Calu3 (cell line): ENCODE results near the gene IZUMO1. TPM values are rescaled to one million over a fixed set of nuclear protein-coding genes. Genes with fewer than 3 reads are reported as not detected.
"Not testable (repeated sequence)": the region's sequence is repeated elsewhere in the genome, so short reads cannot be mapped to it uniquely, and the experiment has no call there.

Experiments
- BruUV-seq: library from RNA; stranded (reverse); fragments of 400-500 nt; replicated peaks from 2 replicates; lab custom pipeline; 2021; lab: Mats Ljungman, UMichigan
- CTCF ChIA-PET: fragments of 300-600 bp; sonication (Branson Sonifier 250); formaldehyde crosslinking; loops from one replicate; lab custom pipeline; 2022; ENCODE audit warnings: antibody characterized with exemption; lab: Charles Lee
- DNase-seq: peaks from one replicate; pipeline ENCODE4 v3.0.0; 2022
- H3K27ac Mint-ChIP-seq: one replicate; pipeline ENCODE4 v1.8.0; 2022; ENCODE audit warnings: mixed read lengths; ENCODE audit not compliant: unreplicated experiment
- H3K27me3 Mint-ChIP-seq: one replicate; pipeline ENCODE4 v1.8.0; 2022; ENCODE audit warnings: mixed read lengths; ENCODE audit not compliant: unreplicated experiment
- H3K36me3 Mint-ChIP-seq: one replicate; pipeline ENCODE4 v1.8.0; 2022; ENCODE audit warnings: mild to moderate bottlenecking, moderate library complexity, mixed read lengths; ENCODE audit not compliant: insufficient read depth, unreplicated experiment
- H3K4me1 Mint-ChIP-seq: one replicate; pipeline ENCODE4 v1.8.0; 2022; ENCODE audit warnings: mild to moderate bottlenecking, low read depth, mixed read lengths; ENCODE audit not compliant: unreplicated experiment
- H3K4me3 Mint-ChIP-seq: one replicate; pipeline ENCODE4 v1.8.0; 2022; ENCODE audit warnings: mild to moderate bottlenecking, low read depth, moderate library complexity, mixed read lengths; ENCODE audit not compliant: unreplicated experiment
- H3K9me3 Mint-ChIP-seq: one replicate; pipeline ENCODE4 v1.8.0; 2022; ENCODE audit warnings: low read depth, mixed read lengths; ENCODE audit not compliant: unreplicated experiment
- CTCF ChIP-seq: fragments of 200-600 bp; IDR thresholded peaks from one replicate; pipeline ENCODE4 v1.8.0; 2022; ENCODE audit warnings: antibody characterized with exemption; ENCODE audit not compliant: unreplicated experiment
- intact Hi-C: fragments of 100-400 bp; cut with micrococcal nuclease; formaldehyde crosslinking; loops from one replicate; pipeline ENCODE4 v1.10.0; 2022; ENCODE audit not compliant: unreplicated experiment
- total RNA-seq: library from RNA; stranded (reverse); gene quantifications from 2 replicates; pipeline ENCODE4 v1.2.3, GENCODE V29; 2022

Gene IZUMO1
- total RNA-seq, 1 experiment from 2014 or later, result 0.31 TPM

GRCh38 chr19:48696353-48697010 lies 50.2 kb downstream of the IZUMO1 start:
- BruUV-seq, result no TSS peak
- H3K36me3 Mint-ChIP-seq, result peaks cover 15% of the 10 kb centered on the region
- H3K4me3 Mint-ChIP-seq, result peak overlapping the region; percentile 75
- intact Hi-C loops, result no loop called here
- H3K27me3 Mint-ChIP-seq, result no peaks in the 10 kb centered on the region
- no peaks in the 10 kb centered on the region for H3K9me3 Mint-ChIP-seq
- peaks cover 22% of the 10 kb centered on the region for H3K4me1 Mint-ChIP-seq
- CTCF ChIA-PET, result interaction anchor here (0.6 to 1.5 kb wide), 9 partner anchors 13 to 297 kb away, joined by 3 to 7 read pairs (median 3); partner anchors contain the start of gene RUVBL2
- TF ChIP-seq CTCF, result no peak
- peak; percentile 35 for DNase-seq
- peak overlapping the region; percentile 41 for H3K27ac Mint-ChIP-seq

- no peaks in the 10 kb centered on the region for H3K9me3 Mint-ChIP-seq
- DNase-seq, result peak; percentile 80
- TSS peak; percentile 70 for BruUV-seq
- H3K36me3 Mint-ChIP-seq, result peaks cover 15% of the 10 kb centered on the region
- peak within 1 kb of the TSS; percentile 75 for H3K4me3 Mint-ChIP-seq
- peak within 1 kb of the TSS; percentile 79 for H3K27ac Mint-ChIP-seq
- no peak for TF ChIP-seq CTCF
- CTCF ChIA-PET, result interaction anchor here (0.6 to 1.5 kb wide), 9 partner anchors 13 to 298 kb away, joined by 3 to 7 read pairs (median 3); partner anchors contain the start of gene RUVBL2
- H3K4me1 Mint-ChIP-seq, result peaks cover 22% of the 10 kb centered on the region
- no peaks in the 10 kb centered on the region for H3K27me3 Mint-ChIP-seq
- intact Hi-C loops, result no loop called here
Observed at GRCh38 chr19:48695743-48696352, 50.9 kb downstream of the IZUMO1 start, which contains the start of gene FUT2. TSS of gene FUT2 (plus strand) at chr19:48695971. CDS start at chr19:48702957, 6,986 bp downstream.

GRCh38 chr19:48693629-48694028 lies 53.1 kb downstream of the IZUMO1 start:
- H3K4me3 Mint-ChIP-seq, DNase-seq, H3K9me3 Mint-ChIP-seq, H3K27ac Mint-ChIP-seq, BruUV-seq, CTCF ChIA-PET, H3K27me3 Mint-ChIP-seq, intact Hi-C loops: not testable (repeated sequence)
- peaks cover 22% of the 10 kb centered on the region for H3K4me1 Mint-ChIP-seq
- peaks cover 15% of the 10 kb centered on the region for H3K36me3 Mint-ChIP-seq

Other genes starting within 250 kb of the IZUMO1 start
- 1.0 and 2.4 TPM in 2 replicates for gene LMTK3, start 235.1 kb downstream of the IZUMO1 start, total RNA-seq
- 0.64 TPM in 1 of 2 replicates, not detected in the other for gene SULT2B1, start 194.7 kb downstream of the IZUMO1 start, total RNA-seq
- not detected in 2 replicates for gene SPACA4, start 140.2 kb downstream of the IZUMO1 start, total RNA-seq
- gene FAM83E, start 131.8 kb downstream of the IZUMO1 start, total RNA-seq, result 8.2 and 13.3 TPM in 2 replicates
- 1,224 and 1,339 TPM in 2 replicates for gene RPL18, start 127.7 kb downstream of the IZUMO1 start, total RNA-seq
- gene SPHK2, start 127.4 kb downstream of the IZUMO1 start, total RNA-seq, result 20.5 and 24.2 TPM in 2 replicates
- gene DBP, start 109.5 kb downstream of the IZUMO1 start, total RNA-seq, result 4.3 and 4.9 TPM in 2 replicates
- 2.1 and 5.1 TPM in 2 replicates for gene CA11, start 100.7 kb downstream of the IZUMO1 start, total RNA-seq
- 0.57 and 0.66 TPM in 2 replicates for gene NTN5, start 73.9 kb downstream of the IZUMO1 start, total RNA-seq
- gene FUT2, start 50.9 kb downstream of the IZUMO1 start, total RNA-seq, result 8.7 and 10.4 TPM in 2 replicates
- 1.7 TPM in 2 replicates for gene MAMSTR, start 27.2 kb downstream of the IZUMO1 start, total RNA-seq
- 0.09 and 0.29 TPM in 2 replicates for gene RASIP1, start 6.3 kb downstream of the IZUMO1 start, total RNA-seq
- gene FUT1, start 5.7 kb upstream of the IZUMO1 start, total RNA-seq, result 2.6 and 2.9 TPM in 2 replicates
- not detected in 2 replicates for gene FGF21, start 8.6 kb upstream of the IZUMO1 start, total RNA-seq
- 84.4 and 91.0 TPM in 2 replicates for gene BCAT2, start 64.1 kb upstream of the IZUMO1 start, total RNA-seq
- gene HSD17B14, start 89.6 kb upstream of the IZUMO1 start, total RNA-seq, result 2.6 and 5.7 TPM in 2 replicates
- 57.6 and 72.2 TPM in 2 replicates for gene PLEKHA4, start 121.7 kb upstream of the IZUMO1 start, total RNA-seq
- 118 TPM in 2 replicates for gene PPP1R15A, start 125.5 kb upstream of the IZUMO1 start, total RNA-seq
- gene TULP2, start 151.8 kb upstream of the IZUMO1 start, total RNA-seq, result not detected in 2 replicates
- gene NUCB1, start 153.4 kb upstream of the IZUMO1 start, total RNA-seq, result 162 and 173 TPM in 2 replicates
- gene DHDH, start 186.8 kb upstream of the IZUMO1 start, total RNA-seq, result 2.1 and 5.3 TPM in 2 replicates
- 141 and 147 TPM in 2 replicates for gene BAX, start 208.0 kb upstream of the IZUMO1 start, total RNA-seq
- 1,459 and 1,979 TPM in 2 replicates for gene FTL, start 218.4 kb upstream of the IZUMO1 start, total RNA-seq
- 59.6 and 64.7 TPM in 2 replicates for gene GYS1, start 246.4 kb upstream of the IZUMO1 start, total RNA-seq
- 184 and 199 TPM in 2 replicates for gene RUVBL2, start 247.0 kb upstream of the IZUMO1 start, total RNA-seq